Measurements from ENCODE around the gene TMEM258.

The TMEM258 gene

GRCh38 chr11:61817471-61818202 is 25.2 kb upstream of the TMEM258 start:
- DNase-seq, result no peak

GRCh38 chr11:61816736-61817455 is 24.5 kb upstream of the TMEM258 start, which contains the start of gene FADS1:
FADS1 (minus strand) TSS chr11:61817003; CDS start chr11:61816929, 74 bp downstream.
- DNase-seq, result peak; percentile 89

- DNase-seq, result peak; percentile 75
Observed at GRCh38 chr11:61815790-61816735, 23.7 kb upstream of the TMEM258 start.

GRCh38 chr11:61814958-61815789 is 22.8 kb upstream of the TMEM258 start:
- peak; percentile 93 for DNase-seq

DNA sequence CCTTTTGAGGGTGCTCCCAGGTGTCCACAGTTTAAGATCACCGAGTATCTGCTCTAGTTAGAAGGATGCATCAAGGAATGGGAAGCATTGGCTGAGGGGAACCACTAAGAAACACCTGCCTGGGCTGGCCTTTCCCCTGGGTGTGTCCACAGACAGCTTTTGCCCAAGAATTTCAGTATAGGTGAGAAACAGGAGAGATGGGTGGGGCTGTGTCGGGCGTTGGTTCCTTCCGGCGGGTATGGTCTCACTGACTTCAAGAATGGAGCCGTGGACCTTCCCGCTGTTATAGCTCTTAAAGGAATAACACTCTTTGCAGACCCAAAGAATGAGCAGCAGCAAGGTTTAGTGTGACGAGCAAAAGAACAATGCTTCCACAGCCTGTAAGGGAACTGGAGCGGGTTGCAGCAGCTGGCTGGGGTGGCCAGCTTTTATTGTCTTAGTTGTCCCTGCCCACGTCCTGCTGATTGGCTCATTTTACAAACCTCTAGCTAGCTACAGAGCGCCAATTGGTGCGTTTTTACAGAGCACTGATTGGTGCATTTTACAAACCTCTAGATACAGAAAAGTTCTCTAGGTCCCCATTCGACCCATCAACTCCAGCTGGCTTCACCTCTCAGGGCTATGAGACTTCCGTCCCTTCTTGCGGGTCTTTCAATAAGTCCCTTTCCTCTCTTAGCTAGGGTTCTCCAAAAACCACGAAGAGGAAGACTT is 22.0 kb upstream of the TMEM258 start:
- DNase-seq, result no peak

DNA sequence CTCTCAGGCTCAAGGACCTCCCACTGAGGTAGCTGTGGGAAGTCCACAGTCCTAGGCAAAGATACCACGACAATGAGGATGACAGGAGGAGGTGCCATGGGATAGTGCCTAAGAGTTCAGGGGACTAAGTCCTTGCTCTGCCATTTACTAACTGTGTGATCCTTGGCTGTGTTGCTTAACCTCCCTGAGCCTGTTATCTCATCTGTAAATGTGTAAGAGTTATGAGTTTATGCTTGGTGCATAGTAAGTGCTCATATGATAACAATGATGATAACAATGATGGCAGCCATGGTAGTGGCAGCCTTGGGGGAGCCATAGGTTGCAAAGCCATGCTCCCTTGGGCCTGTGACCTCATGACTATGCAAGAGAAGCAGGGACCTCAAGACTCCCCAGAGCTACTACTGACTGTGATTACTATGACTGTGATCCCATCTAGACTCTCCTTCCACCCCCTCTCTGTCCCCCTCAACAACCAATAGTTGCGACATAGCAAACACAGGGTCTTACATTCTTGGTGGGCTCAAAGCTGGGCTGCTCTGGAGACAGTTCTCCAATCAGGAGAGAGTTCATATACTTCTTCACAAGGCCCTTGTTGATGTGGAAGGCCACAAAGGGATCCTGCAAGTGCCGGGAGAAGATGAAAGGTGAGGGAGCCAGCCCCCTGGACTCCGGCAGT is 20.5 kb upstream of the TMEM258 start:
- no peak for DNase-seq

- no peak for DNase-seq
Observed at GRCh38 chr11:61811831-61812230, 19.4 kb upstream of the TMEM258 start.

GRCh38 chr11:61810671-61811175 is 18.3 kb upstream of the TMEM258 start:
- no peak for DNase-seq

GRCh38 chr11:61806785-61807184 is 14.4 kb upstream of the TMEM258 start:
- no peak for DNase-seq

DNA sequence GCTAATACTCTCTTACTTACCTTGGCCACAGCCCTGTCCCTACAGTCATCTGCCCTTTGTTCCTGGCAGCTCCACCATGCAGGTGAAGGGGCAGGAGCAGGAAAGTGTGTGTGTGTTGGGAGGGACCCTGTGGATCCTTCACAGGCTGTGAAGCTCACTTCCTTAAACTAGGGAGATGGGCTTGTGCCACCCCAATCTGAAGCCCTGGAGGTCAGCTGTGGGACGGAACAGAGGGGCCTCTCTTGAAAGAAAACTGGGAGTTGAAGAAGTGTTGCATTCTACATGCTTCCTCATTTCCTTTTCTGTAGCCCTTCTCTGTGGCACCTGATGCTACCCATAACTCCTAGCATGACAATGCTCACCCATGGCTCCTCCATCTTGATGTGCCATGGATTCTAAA is 12.7 kb upstream of the TMEM258 start:
- DNase-seq, result no peak

DNA sequence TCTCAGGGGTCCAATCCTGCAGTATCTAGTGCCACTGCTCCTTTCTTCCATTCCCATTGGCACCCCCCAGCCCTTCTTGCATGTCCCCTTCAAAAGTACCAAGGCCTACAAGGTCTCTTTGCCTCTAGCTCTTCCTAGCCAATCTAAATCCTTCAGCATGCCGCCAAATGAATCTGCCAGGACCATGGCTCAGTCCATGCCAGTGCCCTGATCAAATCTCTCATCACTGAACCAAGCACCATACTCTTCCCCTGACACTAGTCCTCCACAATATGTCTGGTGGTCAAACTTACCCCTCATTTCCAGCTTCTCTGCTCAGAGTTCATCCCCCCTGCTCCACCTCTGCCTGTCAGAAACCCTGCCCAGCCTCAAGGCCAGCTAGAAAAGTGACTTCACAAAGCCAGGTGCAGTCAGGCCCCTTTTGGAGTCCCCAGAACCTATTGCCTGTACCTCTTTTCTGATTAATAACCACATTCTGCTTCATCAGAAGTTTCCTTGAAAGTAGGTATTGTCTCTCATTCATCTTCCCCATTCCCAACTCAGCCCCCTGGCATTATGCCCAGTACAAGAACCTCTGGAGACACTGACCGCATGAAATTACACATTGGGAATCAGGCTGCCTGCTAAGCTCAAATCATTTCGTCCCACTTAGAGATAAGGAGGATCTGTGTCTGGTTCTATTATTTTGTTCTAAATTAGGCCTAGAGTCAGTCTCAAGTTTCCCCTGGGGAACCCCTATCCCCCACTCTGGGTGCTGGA is 11.7 kb upstream of the TMEM258 start:
- DNase-seq, result no peak

GRCh38 chr11:61802605-61803004 is 10.2 kb upstream of the TMEM258 start:
- DNase-seq, result no peak

GRCh38 chr11:61800331-61801281 is 8.2 kb upstream of the TMEM258 start:
- DNase-seq, result no peak

DNA sequence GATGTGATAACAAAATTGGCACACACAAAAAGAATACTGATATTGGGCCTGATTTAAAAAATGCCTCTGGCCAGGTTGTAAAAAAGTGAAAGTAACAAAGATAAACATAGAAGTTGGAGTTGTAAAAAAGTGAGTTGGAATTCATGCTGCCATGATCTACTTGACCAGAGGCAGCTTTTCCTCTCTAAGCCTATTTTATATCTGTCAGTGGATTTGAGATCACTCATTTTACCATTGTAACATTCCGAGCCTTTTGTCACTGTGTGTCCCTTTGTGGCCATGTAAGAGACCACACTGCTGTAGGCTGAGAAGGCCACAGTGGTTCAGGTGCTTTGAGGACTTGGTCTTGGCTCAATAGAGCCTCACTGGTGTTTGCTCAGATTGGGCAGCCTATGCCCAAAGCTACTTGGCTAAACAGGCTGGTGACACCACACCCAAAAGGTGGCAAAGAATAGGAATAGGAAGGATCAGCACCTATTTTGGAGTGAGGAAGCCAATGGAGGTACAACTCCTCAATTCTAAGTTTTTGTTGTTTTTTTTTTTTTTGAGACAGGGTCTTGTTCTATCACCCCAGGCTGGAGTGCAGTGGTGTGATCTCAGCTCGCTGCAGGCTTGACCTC is 7.4 kb upstream of the TMEM258 start:
- DNase-seq, result no peak

- DNase-seq, result peak; percentile 63
Observed at GRCh38 chr11:61797263-61797944, 5.0 kb upstream of the TMEM258 start.

DNA sequence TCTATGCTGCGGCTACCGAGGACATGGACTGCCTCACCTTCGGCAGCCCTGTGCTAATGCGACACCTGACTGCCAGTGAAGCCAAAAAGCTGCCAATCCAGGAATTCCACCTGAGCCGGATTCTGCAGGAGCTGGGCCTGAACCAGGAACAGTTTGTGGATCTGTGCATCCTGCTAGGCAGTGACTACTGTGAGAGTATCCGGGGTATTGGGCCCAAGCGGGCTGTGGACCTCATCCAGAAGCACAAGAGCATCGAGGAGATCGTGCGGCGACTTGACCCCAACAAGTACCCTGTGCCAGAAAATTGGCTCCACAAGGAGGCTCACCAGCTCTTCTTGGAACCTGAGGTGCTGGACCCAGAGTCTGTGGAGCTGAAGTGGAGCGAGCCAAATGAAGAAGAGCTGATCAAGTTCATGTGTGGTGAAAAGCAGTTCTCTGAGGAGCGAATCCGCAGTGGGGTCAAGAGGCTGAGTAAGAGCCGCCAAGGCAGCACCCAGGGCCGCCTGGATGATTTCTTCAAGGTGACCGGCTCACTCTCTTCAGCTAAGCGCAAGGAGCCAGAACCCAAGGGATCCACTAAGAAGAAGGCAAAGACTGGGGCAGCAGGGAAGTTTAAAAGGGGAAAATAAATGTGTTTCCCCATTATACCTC is 3.6 kb upstream of the TMEM258 start:
- DNase-seq, result no peak

DNA sequence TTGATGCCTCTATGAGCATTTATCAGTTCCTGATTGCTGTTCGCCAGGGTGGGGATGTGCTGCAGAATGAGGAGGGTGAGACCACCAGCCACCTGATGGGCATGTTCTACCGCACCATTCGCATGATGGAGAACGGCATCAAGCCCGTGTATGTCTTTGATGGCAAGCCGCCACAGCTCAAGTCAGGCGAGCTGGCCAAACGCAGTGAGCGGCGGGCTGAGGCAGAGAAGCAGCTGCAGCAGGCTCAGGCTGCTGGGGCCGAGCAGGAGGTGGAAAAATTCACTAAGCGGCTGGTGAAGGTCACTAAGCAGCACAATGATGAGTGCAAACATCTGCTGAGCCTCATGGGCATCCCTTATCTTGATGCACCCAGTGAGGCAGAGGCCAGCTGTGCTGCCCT is 3.1 kb upstream of the TMEM258 start:
- no peak for DNase-seq

All from DMS79 treated with DMSO at 0.1 percent for 48 hours (cell line).